HCEC 1CT (cell line): ENCODE results near the gene CLBA1.
"Not testable (repeated sequence)": the region's sequence is repeated elsewhere in the genome, so short reads cannot be mapped to it uniquely, and the experiment has no call there.

Source experiments
- DNase-seq: peaks from one replicate; pipeline ENCODE4 v3.0.0-alpha.2; 2017

CLBA1 gene

GRCh38 chr14:105026033-105026785 lies 40.6 kb downstream of the CLBA1 start:
- DNase-seq, result peak; percentile 87

- DNase-seq, result peak; percentile 72
Measured at GRCh38 chr14:105026802-105027563, 41.4 kb downstream of the CLBA1 start.

GRCh38 chr14:105027718-105028117 lies 42.1 kb downstream of the CLBA1 start:
- DNase-seq, result not testable (repeated sequence)

GRCh38 chr14:105028251-105028927 lies 42.8 kb downstream of the CLBA1 start:
- no peak for DNase-seq

GRCh38 chr14:105029402-105029801 lies 43.8 kb downstream of the CLBA1 start:
- no peak for DNase-seq

- no peak for DNase-seq
Measured at GRCh38 chr14:105030194-105030593, 44.6 kb downstream of the CLBA1 start.

GRCh38 chr14:105030836-105031396 lies 45.3 kb downstream of the CLBA1 start:
- DNase-seq, result no peak

GRCh38 chr14:105032451-105032901 lies 46.9 kb downstream of the CLBA1 start:
- DNase-seq, result not testable (repeated sequence)

GRCh38 chr14:105033412-105033900 lies 47.9 kb downstream of the CLBA1 start:
- DNase-seq, result not testable (repeated sequence)

- no peak for DNase-seq
Measured at GRCh38 chr14:105034315-105035039, 48.9 kb downstream of the CLBA1 start.

- not testable (repeated sequence) for DNase-seq
Measured at GRCh38 chr14:105035616-105036015, 50.0 kb downstream of the CLBA1 start.

- DNase-seq, result no peak
Measured at GRCh38 chr14:105039458-105040205, 54.0 kb downstream of the CLBA1 start.

- DNase-seq, result no peak
Measured at GRCh38 chr14:105041841-105042765, 56.5 kb downstream of the CLBA1 start.

GRCh38 chr14:105042813-105043212 lies 57.2 kb downstream of the CLBA1 start:
- no peak for DNase-seq

- no peak for DNase-seq
Measured at GRCh38 chr14:105043641-105044040, 58.1 kb downstream of the CLBA1 start.
